Hippocampal formation (tissue), 2 donors: Measurements from ENCODE around the gene COL8A1.

Experiments used
- DNase-seq, 2 donors: peaks; one replicate each; lab custom pipeline; 2025; lab: John Stamatoyannopoulos, UW

Gene COL8A1

GRCh38 chr3:99761415-99762165, 123.2 kb downstream of the COL8A1 start:
- DNase-seq = no peak

GRCh38 chr3:99762901-99763300, 124.5 kb downstream of the COL8A1 start:
- DNase-seq = no peak

- no peak for DNase-seq
Observed at GRCh38 chr3:99764377-99764776, 126.0 kb downstream of the COL8A1 start.

- no peak for DNase-seq
Observed at GRCh38 chr3:99765042-99765942, 126.9 kb downstream of the COL8A1 start.

GRCh38 chr3:99767291-99767690, 128.9 kb downstream of the COL8A1 start:
- no peak for DNase-seq

GRCh38 chr3:99768126-99768525, 129.7 kb downstream of the COL8A1 start:
- no peak for DNase-seq

- DNase-seq = no peak
Observed at GRCh38 chr3:99768808-99769501, 130.6 kb downstream of the COL8A1 start.

- DNase-seq = no peak
Observed at GRCh38 chr3:99772171-99772570, 133.8 kb downstream of the COL8A1 start.

- no peak for DNase-seq
Observed at GRCh38 chr3:99772671-99773070, 134.3 kb downstream of the COL8A1 start.

- DNase-seq = no peak
Observed at GRCh38 chr3:99774467-99774866, 136.1 kb downstream of the COL8A1 start.

GRCh38 chr3:99776516-99777209, 138.3 kb downstream of the COL8A1 start:
- DNase-seq = no peak

- no peak for DNase-seq
Observed at GRCh38 chr3:99777210-99777549, 138.8 kb downstream of the COL8A1 start.

GRCh38 chr3:99777708-99778107, 139.3 kb downstream of the COL8A1 start:
- no peak for DNase-seq

- no peak for DNase-seq
Observed at GRCh38 chr3:99780749-99781148, 142.4 kb downstream of the COL8A1 start.

- DNase-seq = no peak
Observed at GRCh38 chr3:99781761-99782160, 143.4 kb downstream of the COL8A1 start.

- DNase-seq = no peak
Observed at GRCh38 chr3:99783011-99783573, 144.7 kb downstream of the COL8A1 start.

- peak in 1 of 2 donors; percentile 28 for DNase-seq
Observed at GRCh38 chr3:99789011-99789721, 150.8 kb downstream of the COL8A1 start.

- DNase-seq = no peak
Observed at GRCh38 chr3:99794485-99794884, 156.1 kb downstream of the COL8A1 start.

- DNase-seq = no peak
Observed at GRCh38 chr3:99795573-99795972, 157.2 kb downstream of the COL8A1 start.

GRCh38 chr3:99799422-99799821, 161.0 kb downstream of the COL8A1 start:
- no peak for DNase-seq

GRCh38 chr3:99803297-99803696, 164.9 kb downstream of the COL8A1 start:
- no peak for DNase-seq
